Measurements from ENCODE around the gene OPRM1. TPM values are rescaled to one million over a fixed set of nuclear protein-coding genes. Genes with fewer than 3 reads are reported as not detected.

The OPRM1 gene
- total and polyA plus RNA-seq, 4 donors: 0.08 TPM; not detected in 3

- H3K9me3 ChIP-seq (ENCODE audit: control insufficient read depth, low read length): no peaks in the 10 kb centered on the region
- WGBS, 2 donors: 93 to 94% methylated on average over 3 of the region's 3 CpGs
- H3K4me1 ChIP-seq (ENCODE audit: control insufficient read depth in 1 of 2, insufficient read depth in 2 of 2, low read length in 2 of 2): no peaks in the 10 kb centered on the region
- no peak overlapping the region for H3K27ac ChIP-seq (ENCODE audit: low read depth in 1 of 2, low read length in 2 of 2)
- intact Hi-C loops (cut with DNase I): no loop called here
- ATAC-seq (ENCODE audit: low FRiP score) (no peak), DNase-seq (no peak)
- H3K27me3 ChIP-seq (ENCODE audit: control insufficient read depth in 1 of 2, insufficient read depth in 2 of 2, low read length in 1 of 2): no peaks in the 10 kb centered on the region
- H3K36me3 ChIP-seq (ENCODE audit: control insufficient read depth in 1 of 2, insufficient read depth in 2 of 2, low read length in 1 of 2): no peaks in the 10 kb centered on the region
- H3K4me3 ChIP-seq (ENCODE audit: low read length in 2 of 2): no peak overlapping the region
Observed at GRCh38 chr6:154268486-154268885, 229.4 kb downstream of the OPRM1 start.

- Histone ChIP-seq H3K4me3 (ENCODE audit: low read length in 2 of 2) (no peak overlapping the region), H3K27ac (ENCODE audit: low read depth in 1 of 2, low read length in 2 of 2) (no peak overlapping the region), H3K36me3 (ENCODE audit: control insufficient read depth in 1 of 2, insufficient read depth in 2 of 2, low read length in 1 of 2) (no peaks in the 10 kb centered on the region), H3K27me3 (ENCODE audit: control insufficient read depth in 1 of 2, insufficient read depth in 2 of 2, low read length in 1 of 2) (no peaks in the 10 kb centered on the region), H3K4me1 (ENCODE audit: control insufficient read depth in 1 of 2, insufficient read depth in 2 of 2, low read length in 2 of 2) (peaks cover 0 to 7% of the 10 kb centered on the region in 2 donors), H3K9me3 (ENCODE audit: control insufficient read depth, low read length) (no peaks in the 10 kb centered on the region)
- 75 to 83% methylated on average over 2 of the region's 2 CpGs for WGBS, 2 donors
- ATAC-seq (ENCODE audit: low FRiP score): no peak
- no peak for DNase-seq
- intact Hi-C loops (cut with DNase I): loop anchor here in 1 of 2 donors (10.0 kb wide), 1 partner anchor 1049 kb away; no protein-coding TSS in a partner anchor
Observed at GRCh38 chr6:154274168-154274567, 235.1 kb downstream of the OPRM1 start.

- ATAC-seq (ENCODE audit: low FRiP score): no peak
- Histone ChIP-seq H3K9me3 (ENCODE audit: control insufficient read depth, low read length) (no peaks in the 10 kb centered on the region), H3K27me3 (ENCODE audit: control insufficient read depth in 1 of 2, insufficient read depth in 2 of 2, low read length in 1 of 2) (no peaks in the 10 kb centered on the region), H3K4me3 (ENCODE audit: low read length in 2 of 2) (no peak overlapping the region), H3K4me1 (ENCODE audit: control insufficient read depth in 1 of 2, insufficient read depth in 2 of 2, low read length in 2 of 2) (peaks cover 0 to 7% of the 10 kb centered on the region in 2 donors), H3K27ac (ENCODE audit: low read depth in 1 of 2, low read length in 2 of 2) (no peak overlapping the region), H3K36me3 (ENCODE audit: control insufficient read depth in 1 of 2, insufficient read depth in 2 of 2, low read length in 1 of 2) (no peaks in the 10 kb centered on the region)
- 22 to 24% methylated on average over 11 of the region's 11 CpGs for WGBS, 2 donors
- no peak for DNase-seq
- intact Hi-C loops (cut with DNase I): loop anchor here (2.0 to 10.0 kb wide), 3 partner anchors 120 to 1052 kb away; no protein-coding TSS in a partner anchor
Observed at GRCh38 chr6:154276810-154277628, 238.0 kb downstream of the OPRM1 start.

GRCh38 chr6:154277629-154278017, 238.6 kb downstream of the OPRM1 start:
- no peak overlapping the region for H3K4me3 ChIP-seq (ENCODE audit: low read length in 2 of 2)
- H3K27ac ChIP-seq (ENCODE audit: low read depth in 1 of 2, low read length in 2 of 2): no peak overlapping the region
- peaks cover 0 to 7% of the 10 kb centered on the region in 2 donors for H3K4me1 ChIP-seq (ENCODE audit: control insufficient read depth in 1 of 2, insufficient read depth in 2 of 2, low read length in 2 of 2)
- no peaks in the 10 kb centered on the region for H3K27me3 ChIP-seq (ENCODE audit: control insufficient read depth in 1 of 2, insufficient read depth in 2 of 2, low read length in 1 of 2)
- no peaks in the 10 kb centered on the region for H3K9me3 ChIP-seq (ENCODE audit: control insufficient read depth, low read length)
- ATAC-seq (ENCODE audit: low FRiP score): no peak
- no peak for DNase-seq
- intact Hi-C loops (cut with DNase I): loop anchor here (2.0 to 10.0 kb wide), 3 partner anchors 121 to 1053 kb away; no protein-coding TSS in a partner anchor
- H3K36me3 ChIP-seq (ENCODE audit: control insufficient read depth in 1 of 2, insufficient read depth in 2 of 2, low read length in 1 of 2): no peaks in the 10 kb centered on the region
- 76 to 84% methylated on average over 7 of the region's 7 CpGs for WGBS, 2 donors

GRCh38 chr6:154280521-154280920, 241.5 kb downstream of the OPRM1 start:
- Histone ChIP-seq H3K27me3 (ENCODE audit: control insufficient read depth in 1 of 2, insufficient read depth in 2 of 2, low read length in 1 of 2) (no peaks in the 10 kb centered on the region), H3K9me3 (ENCODE audit: control insufficient read depth, low read length) (no peaks in the 10 kb centered on the region), H3K4me3 (ENCODE audit: low read length in 2 of 2) (no peak overlapping the region), H3K4me1 (ENCODE audit: control insufficient read depth in 1 of 2, insufficient read depth in 2 of 2, low read length in 2 of 2) (peaks cover 0 to 7% of the 10 kb centered on the region in 2 donors), H3K36me3 (ENCODE audit: control insufficient read depth in 1 of 2, insufficient read depth in 2 of 2, low read length in 1 of 2) (no peaks in the 10 kb centered on the region), H3K27ac (ENCODE audit: low read depth in 1 of 2, low read length in 2 of 2) (no peak overlapping the region)
- intact Hi-C loops (cut with DNase I): no loop called here
- ATAC-seq (ENCODE audit: low FRiP score) (no peak), DNase-seq (no peak)
- WGBS, 2 donors: 38 to 58% methylated on average over 2 of the region's 2 CpGs

- Histone ChIP-seq H3K36me3 (ENCODE audit: control insufficient read depth in 1 of 2, insufficient read depth in 2 of 2, low read length in 1 of 2) (no peaks in the 10 kb centered on the region), H3K9me3 (ENCODE audit: control insufficient read depth, low read length) (no peaks in the 10 kb centered on the region), H3K4me1 (ENCODE audit: control insufficient read depth in 1 of 2, insufficient read depth in 2 of 2, low read length in 2 of 2) (no peaks in the 10 kb centered on the region), H3K27me3 (ENCODE audit: control insufficient read depth in 1 of 2, insufficient read depth in 2 of 2, low read length in 1 of 2) (no peaks in the 10 kb centered on the region), H3K27ac (ENCODE audit: low read depth in 1 of 2, low read length in 2 of 2) (no peak overlapping the region), H3K4me3 (ENCODE audit: low read length in 2 of 2) (no peak overlapping the region)
- ATAC-seq (ENCODE audit: low FRiP score) (no peak), DNase-seq (no peak)
- WGBS, 2 donors: 97 to 98% methylated on average over 7 of the region's 7 CpGs
- intact Hi-C loops (cut with DNase I): no loop called here
Observed at GRCh38 chr6:154284313-154284853, 245.3 kb downstream of the OPRM1 start.

GRCh38 chr6:154285826-154286225, 246.8 kb downstream of the OPRM1 start:
- no peak overlapping the region for H3K4me3 ChIP-seq (ENCODE audit: low read length in 2 of 2)
- ATAC-seq (ENCODE audit: low FRiP score): no peak
- H3K9me3 ChIP-seq (ENCODE audit: control insufficient read depth, low read length): peaks cover 2% of the 10 kb centered on the region
- no peaks in the 10 kb centered on the region for H3K27me3 ChIP-seq (ENCODE audit: control insufficient read depth in 1 of 2, insufficient read depth in 2 of 2, low read length in 1 of 2)
- DNase-seq: no peak
- intact Hi-C loops (cut with DNase I): no loop called here
- 13 to 17% methylated on average over 1 of the region's 1 CpG for WGBS, 2 donors
- no peaks in the 10 kb centered on the region for H3K36me3 ChIP-seq (ENCODE audit: control insufficient read depth in 1 of 2, insufficient read depth in 2 of 2, low read length in 1 of 2)
- no peaks in the 10 kb centered on the region for H3K4me1 ChIP-seq (ENCODE audit: control insufficient read depth in 1 of 2, insufficient read depth in 2 of 2, low read length in 2 of 2)
- no peak overlapping the region for H3K27ac ChIP-seq (ENCODE audit: low read depth in 1 of 2, low read length in 2 of 2)

GRCh38 chr6:154289818-154290508, 250.9 kb downstream of the OPRM1 start:
- WGBS, 2 donors: 93 to 95% methylated on average over 6 of the region's 6 CpGs
- no peaks in the 10 kb centered on the region for H3K36me3 ChIP-seq (ENCODE audit: control insufficient read depth in 1 of 2, insufficient read depth in 2 of 2, low read length in 1 of 2)
- intact Hi-C loops (cut with DNase I): no loop called here
- H3K27me3 ChIP-seq (ENCODE audit: control insufficient read depth in 1 of 2, insufficient read depth in 2 of 2, low read length in 1 of 2): no peaks in the 10 kb centered on the region
- DNase-seq (no peak), ATAC-seq (ENCODE audit: low FRiP score) (no peak)
- H3K9me3 ChIP-seq (ENCODE audit: control insufficient read depth, low read length): peaks cover 2% of the 10 kb centered on the region
- H3K27ac ChIP-seq (ENCODE audit: low read depth in 1 of 2, low read length in 2 of 2): no peak overlapping the region
- H3K4me1 ChIP-seq (ENCODE audit: control insufficient read depth in 1 of 2, insufficient read depth in 2 of 2, low read length in 2 of 2): no peaks in the 10 kb centered on the region
- no peak overlapping the region for H3K4me3 ChIP-seq (ENCODE audit: low read length in 2 of 2)
